CD14-positive monocyte (primary cell): ENCODE data around the gene ADGRL3. TPM values are rescaled to one million over a fixed set of nuclear protein-coding genes. Genes with fewer than 3 reads are reported as not detected.

Source experiments
- DNase-seq, 3 donors: peaks; one replicate each; pipeline ENCODE4 v3.0.0-alpha.2; 2011 to 2022
- H2AFZ ChIP-seq: 2 replicates; pipeline ENCODE4 v1.6.0; 2012; ENCODE audit warnings: mild to moderate bottlenecking, low read depth, low read length, inconsistent platforms; ENCODE audit not compliant: insufficient read depth, poor library complexity, severe bottlenecking
- H3K27ac ChIP-seq, 2 donors: 1 replicate in 1 of 2; 2 replicates in 1 of 2; pipeline ENCODE4 v1.5.1; 2012 to 2013; ENCODE audit warnings: low read length in 2 of 2, control low read depth in 1 of 2, inconsistent platforms in 1 of 2, low read depth in 1 of 2, mild to moderate bottlenecking in 1 of 2
- H3K27me3 ChIP-seq, 2 donors: one replicate each; pipeline versions ENCODE4 v1.6.0 to v1.6.1; 2011 to 2013; ENCODE audit warnings: low read length in 2 of 2; ENCODE audit not compliant: control insufficient read depth in 2 of 2, insufficient read depth in 2 of 2
- H3K36me3 ChIP-seq, 2 donors: replicated peaks in 1 of 2; 1 replicate in 1 of 2; 2 replicates in 1 of 2; pipeline versions ENCODE4 v1.5.1 to v1.6.1; 2012 to 2013; ENCODE audit warnings: low read length in 2 of 2, control low read depth in 1 of 2, inconsistent platforms in 1 of 2, mild to moderate bottlenecking in 1 of 2; ENCODE audit not compliant: insufficient read depth in 2 of 2, control insufficient read depth in 1 of 2
- H3K4me1 ChIP-seq, 2 donors: 1 replicate in 1 of 2; 2 replicates in 1 of 2; pipeline versions ENCODE4 v1.5.1 to v1.6.1; 2012 to 2013; ENCODE audit warnings: low read length in 2 of 2, control low read depth in 1 of 2, inconsistent platforms in 1 of 2, mild to moderate bottlenecking in 1 of 2, moderate library complexity in 1 of 2; ENCODE audit not compliant: insufficient read depth in 2 of 2, control insufficient read depth in 1 of 2
- H3K4me2 ChIP-seq: replicated peaks from 2 replicates; pipeline ENCODE3; 2012; ENCODE audit warnings: low read length, moderate library complexity, mild to moderate bottlenecking; ENCODE audit not compliant: poor library complexity, severe bottlenecking; ENCODE audit errors: extremely low read depth
- H3K4me3 ChIP-seq, 3 experiments: fragments of 200-600 bp in 1 of 3; sonication (generic) in 1 of 3; replicated peaks in 1 of 3; 1 replicate in 2 of 3; 2 replicates in 1 of 3; pipeline ENCODE4 v1.5.1; 2011 to 2013; ENCODE audit warnings: low read length in 3 of 3, mild to moderate bottlenecking in 3 of 3, control low read depth in 2 of 3, low read depth in 2 of 3, inconsistent platforms in 1 of 3, moderate library complexity in 1 of 3
- H3K79me2 ChIP-seq: 2 replicates; pipeline ENCODE4 v1.6.0; 2012; ENCODE audit warnings: mild to moderate bottlenecking, control low read depth, inconsistent platforms, low read length, moderate library complexity; ENCODE audit not compliant: insufficient read depth
- H3K9ac ChIP-seq: 2 replicates; pipeline ENCODE4 v1.6.0; 2017; ENCODE audit warnings: low read length, mild to moderate bottlenecking; ENCODE audit not compliant: insufficient read depth, poor library complexity, severe bottlenecking
- H3K9me3 ChIP-seq, 2 donors: replicated peaks in 1 of 2; 1 replicate in 1 of 2; 2 replicates in 1 of 2; pipeline versions ENCODE4 v1.5.1 to v1.6.1; 2012 to 2013; ENCODE audit warnings: low read length in 2 of 2, control low read depth in 1 of 2; ENCODE audit not compliant: control insufficient read depth in 1 of 2, insufficient read depth in 1 of 2
- H4K20me1 ChIP-seq: 2 replicates; pipeline ENCODE4 v1.6.0; 2012; ENCODE audit warnings: mild to moderate bottlenecking, low read length, control low read depth, moderate library complexity; ENCODE audit not compliant: insufficient read depth
- H3K27ac Mint-ChIP-seq, 7 donors: one replicate each; pipeline ENCODE4 v1.8.0; 2020; ENCODE audit warnings: mild to moderate bottlenecking in 7 of 7, mixed read lengths in 7 of 7, moderate library complexity in 6 of 7, inconsistent platforms in 2 of 7
- H3K27me3 Mint-ChIP-seq, 3 donors: one replicate each; pipeline ENCODE4 v1.8.0; 2021 to 2022; ENCODE audit warnings: low read depth in 3 of 3, mild to moderate bottlenecking in 3 of 3, mixed read lengths in 3 of 3, moderate library complexity in 3 of 3, inconsistent platforms in 1 of 3
- H3K36me3 Mint-ChIP-seq, 2 donors: one replicate each; pipeline ENCODE4 v1.8.0; 2020; ENCODE audit warnings: mixed read lengths in 2 of 2, inconsistent platforms in 1 of 2, mild to moderate bottlenecking in 1 of 2
- H3K4me1 Mint-ChIP-seq: one replicate; pipeline ENCODE4 v1.8.0; 2020; ENCODE audit warnings: mild to moderate bottlenecking, mixed read lengths
- H3K4me3 Mint-ChIP-seq, 2 donors: one replicate each; pipeline ENCODE4 v1.8.0; 2020; ENCODE audit warnings: mild to moderate bottlenecking in 2 of 2, mixed read lengths in 2 of 2, moderate library complexity in 1 of 2
- H3K9me3 Mint-ChIP-seq, 7 donors: one replicate each; pipeline ENCODE4 v1.8.0; 2020 to 2022; ENCODE audit warnings: mixed read lengths in 7 of 7, mild to moderate bottlenecking in 6 of 7, moderate library complexity in 6 of 7, inconsistent platforms in 2 of 7
- WGBS: methylation state at CpG from one replicate; pipeline ENCODE4 v1.1.5; 2013; ENCODE audit warnings: missing lambda C conversion rate; ENCODE audit not compliant: insufficient coverage; 5-methylcytosine and 5-hydroxymethylcytosine counted together
- intact Hi-C, 2 donors: fragments of 100-400 bp; cut with micrococcal nuclease; formaldehyde crosslinking; loops; one replicate each; pipeline versions ENCODE4 v1.15.0 to v1.15.1; 2023
- polyA plus RNA-seq, 3 donors: library from polyadenylated mRNA; depleted of rRNA in 1 of 3; unstranded in 2 of 3; stranded (reverse) in 1 of 3; fragments of 300-500 nt in 2 of 3; fragments of >200 nt in 1 of 3; fragmentation: Illumina TruSeq in 2 of 3; gene quantifications; 1 replicate in 2 of 3; 2 replicates in 1 of 3; pipeline ENCODE4 v1.2.3, GENCODE V29; 2012 to 2021
- TF ChIP-seq, protein P1 (sequence below): fragments of 200-600 bp; IDR thresholded peaks from one replicate; pipeline ENCODE4 v1.8.0; 2022; ENCODE audit warnings: antibody characterized with exemption, mild to moderate bottlenecking

Gene ADGRL3
- polyA plus RNA-seq, 3 donors, result not detected

DNA sequence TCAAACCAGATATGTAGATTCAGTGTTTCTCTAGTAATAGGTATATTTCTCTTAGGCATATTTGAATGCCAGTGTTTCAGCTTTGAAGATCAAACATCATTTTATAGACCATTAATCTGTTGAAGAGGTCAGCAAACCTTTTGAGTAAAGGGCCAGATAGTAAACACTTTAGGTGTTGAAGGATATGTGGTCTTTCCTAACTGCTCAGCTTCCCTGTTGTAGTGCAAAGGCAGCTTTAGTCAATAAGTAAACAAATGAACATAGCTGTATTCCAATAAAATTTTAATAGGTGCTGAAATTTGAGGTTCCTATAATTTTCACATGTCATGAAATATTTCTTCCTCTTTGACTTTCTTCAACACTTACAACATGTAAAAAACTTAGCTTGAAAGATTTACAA lies 201.6 kb downstream of the ADGRL3 start:
- Histone ChIP-seq H3K4me2 (no peak overlapping the region), H2AFZ (no peak overlapping the region), H3K79me2 (no peaks in the 10 kb centered on the region), H3K9me3 (no peaks in the 10 kb centered on the region), H4K20me1 (no peaks in the 10 kb centered on the region), H3K27ac (no peak overlapping the region), H3K4me3 (no peak overlapping the region), H3K36me3 (no peaks in the 10 kb centered on the region), H3K4me1 (peaks cover 0 to 3% of the 10 kb centered on the region in 2 donors), H3K27me3 (no peaks in the 10 kb centered on the region), H3K9ac (no peak overlapping the region)
- no peak overlapping the region for H3K27ac Mint-ChIP-seq
- H3K9me3 Mint-ChIP-seq, result peaks cover 0 to 2% (median 0%) of the 10 kb centered on the region in 7 donors
- DNase-seq, result no peak
- H3K27me3 Mint-ChIP-seq, result peaks cover 0 to 1% (median 0%) of the 10 kb centered on the region in 3 donors
- H3K4me3 Mint-ChIP-seq, result no peak overlapping the region
- H3K36me3 Mint-ChIP-seq, result no peaks in the 10 kb centered on the region
- peaks cover 7% of the 10 kb centered on the region for H3K4me1 Mint-ChIP-seq
- intact Hi-C loops, result no loop called here
- TF ChIP-seq, protein P1, sequence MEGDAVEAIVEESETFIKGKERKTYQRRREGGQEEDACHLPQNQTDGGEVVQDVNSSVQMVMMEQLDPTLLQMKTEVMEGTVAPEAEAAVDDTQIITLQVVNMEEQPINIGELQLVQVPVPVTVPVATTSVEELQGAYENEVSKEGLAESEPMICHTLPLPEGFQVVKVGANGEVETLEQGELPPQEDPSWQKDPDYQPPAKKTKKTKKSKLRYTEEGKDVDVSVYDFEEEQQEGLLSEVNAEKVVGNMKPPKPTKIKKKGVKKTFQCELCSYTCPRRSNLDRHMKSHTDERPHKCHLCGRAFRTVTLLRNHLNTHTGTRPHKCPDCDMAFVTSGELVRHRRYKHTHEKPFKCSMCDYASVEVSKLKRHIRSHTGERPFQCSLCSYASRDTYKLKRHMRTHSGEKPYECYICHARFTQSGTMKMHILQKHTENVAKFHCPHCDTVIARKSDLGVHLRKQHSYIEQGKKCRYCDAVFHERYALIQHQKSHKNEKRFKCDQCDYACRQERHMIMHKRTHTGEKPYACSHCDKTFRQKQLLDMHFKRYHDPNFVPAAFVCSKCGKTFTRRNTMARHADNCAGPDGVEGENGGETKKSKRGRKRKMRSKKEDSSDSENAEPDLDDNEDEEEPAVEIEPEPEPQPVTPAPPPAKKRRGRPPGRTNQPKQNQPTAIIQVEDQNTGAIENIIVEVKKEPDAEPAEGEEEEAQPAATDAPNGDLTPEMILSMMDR, result no peak

DNA sequence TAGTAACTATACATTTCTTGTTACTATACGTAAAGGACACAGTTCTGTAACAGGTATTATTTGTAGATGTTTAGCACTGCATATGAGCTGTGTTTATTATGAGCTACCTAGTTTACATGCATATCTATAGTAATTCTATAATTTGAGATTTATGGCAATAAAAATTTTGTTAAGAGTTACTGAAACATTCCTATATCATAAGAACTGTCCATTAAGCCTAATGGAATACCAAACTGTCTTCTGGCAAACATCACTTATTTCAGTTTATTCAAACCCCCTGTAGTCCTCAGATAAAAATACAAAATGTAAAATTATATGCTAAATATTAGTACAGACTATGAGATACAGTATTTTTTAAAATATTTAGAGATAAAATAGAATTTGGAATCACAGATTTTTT lies 205.2 kb downstream of the ADGRL3 start:
- no peaks in the 10 kb centered on the region for H3K4me1 ChIP-seq
- WGBS, result no CpG with 5 or more reads among the region's 1 CpG
- intact Hi-C loops, result no loop called here
- no peak overlapping the region for H3K4me2 ChIP-seq
- H3K4me3 Mint-ChIP-seq, result no peak overlapping the region
- no peak overlapping the region for H2AFZ ChIP-seq
- H3K36me3 Mint-ChIP-seq, result no peaks in the 10 kb centered on the region
- no peaks in the 10 kb centered on the region for H4K20me1 ChIP-seq
- DNase-seq, result no peak
- no peak overlapping the region for H3K9ac ChIP-seq
- no peaks in the 10 kb centered on the region for H3K9me3 ChIP-seq
- H3K4me3 ChIP-seq, result no peak overlapping the region
- no peaks in the 10 kb centered on the region for H3K4me1 Mint-ChIP-seq
- no peaks in the 10 kb centered on the region for H3K36me3 ChIP-seq
- peaks cover 0 to 2% (median 1%) of the 10 kb centered on the region in 3 donors for H3K27me3 Mint-ChIP-seq
- TF ChIP-seq, protein P1, result no peak
- no peaks in the 10 kb centered on the region for H3K9me3 Mint-ChIP-seq
- no peak overlapping the region for H3K27ac ChIP-seq
- no peaks in the 10 kb centered on the region for H3K27me3 ChIP-seq
- no peak overlapping the region for H3K27ac Mint-ChIP-seq
- H3K79me2 ChIP-seq, result no peaks in the 10 kb centered on the region
